Hematopoietic multipotent progenitor cell treated with erythropoietin and hydrocortisone succinate and interleukin-3 and kit ligand, for 6 days (in vitro differentiated cells): ENCODE data around the gene FNBP1L.

Experiments
- DNase-seq: peaks from one replicate; pipeline ENCODE4 v3.0.0-alpha.2; 2015

FNBP1L gene

GRCh38 chr1:93595743-93596142 is 147.8 kb downstream of the FNBP1L start:
- DNase-seq = no peak

- DNase-seq = no peak
These were observed 148.6 kb downstream of the FNBP1L start for GRCh38 chr1:93596329-93597089.

- DNase-seq = no peak
These were observed 149.8 kb downstream of the FNBP1L start for GRCh38 chr1:93597709-93598108.

- no peak for DNase-seq
These were observed 150.5 kb downstream of the FNBP1L start for GRCh38 chr1:93598396-93598795.

- DNase-seq = no peak
These were observed 151.0 kb downstream of the FNBP1L start for GRCh38 chr1:93598861-93599439.

- DNase-seq = no peak
These were observed 151.6 kb downstream of the FNBP1L start for GRCh38 chr1:93599479-93599878.

GRCh38 chr1:93600663-93601062 is 152.7 kb downstream of the FNBP1L start:
- no peak for DNase-seq

- no peak for DNase-seq
These were observed 153.8 kb downstream of the FNBP1L start for GRCh38 chr1:93601686-93602085.

- no peak for DNase-seq
These were observed 154.2 kb downstream of the FNBP1L start for GRCh38 chr1:93602101-93602500.

GRCh38 chr1:93603106-93603505 is 155.2 kb downstream of the FNBP1L start:
- no peak for DNase-seq

GRCh38 chr1:93603601-93604000 is 155.7 kb downstream of the FNBP1L start:
- DNase-seq = no peak
